Activated CD4-positive, alpha-beta T cell treated with anti-CD3 and anti-CD28 coated beads for 24 hours (primary cell): Measurements from ENCODE around the gene ZNF143.

Source experiments
- DNase-seq, 2 donors: peaks; one replicate each; pipeline ENCODE4 v3.0.0-alpha.2; 2020; ENCODE audit warnings: low read depth in 2 of 2

Gene ZNF143

DNA sequence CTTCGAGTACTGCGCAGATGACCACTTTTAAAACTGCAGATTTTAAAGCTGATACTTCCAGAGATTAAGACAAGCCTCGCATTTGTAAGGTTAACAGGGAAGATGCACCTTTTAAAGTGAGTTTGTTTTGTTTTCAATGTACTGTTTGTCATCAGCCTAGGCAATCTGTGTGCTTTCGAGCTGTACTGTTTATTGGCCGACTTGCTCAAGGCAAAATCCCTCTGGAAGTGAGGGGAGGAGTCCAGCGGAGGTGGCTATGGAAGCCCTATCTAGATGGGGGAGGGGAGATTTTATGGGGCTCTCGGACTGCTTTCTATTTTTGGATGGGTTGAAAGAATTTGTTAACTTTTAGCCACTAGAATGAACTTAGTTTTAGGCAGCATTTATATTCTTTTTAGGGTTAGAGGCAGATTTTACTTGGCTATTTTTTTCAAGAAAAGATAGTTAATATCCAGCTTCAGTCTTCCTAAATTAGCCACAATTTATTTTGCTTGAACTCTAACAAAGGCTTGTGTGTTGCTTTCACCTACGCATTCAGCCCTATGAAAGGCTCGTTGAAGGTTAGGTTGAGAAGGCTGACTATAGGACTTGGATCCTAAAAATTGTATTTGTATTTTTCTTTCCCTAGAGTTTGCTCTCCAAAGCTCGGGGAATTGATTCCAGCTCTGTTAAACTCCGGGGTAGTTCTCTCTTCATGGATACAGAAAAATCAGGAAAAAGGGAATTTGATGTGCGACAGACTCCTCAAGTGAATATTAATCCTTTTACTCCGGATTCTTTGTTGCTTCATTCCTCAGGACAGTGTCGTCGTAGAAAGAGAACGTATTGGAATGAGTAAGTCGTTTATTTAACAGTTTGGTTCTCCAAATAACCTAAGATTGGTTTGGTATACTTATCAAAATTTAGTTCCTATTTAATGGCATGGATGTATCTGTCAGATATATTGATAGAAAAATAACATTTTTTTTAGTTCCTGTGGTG lies 114.7 kb downstream of the ZNF143 start:
- DNase-seq = no peak

DNA sequence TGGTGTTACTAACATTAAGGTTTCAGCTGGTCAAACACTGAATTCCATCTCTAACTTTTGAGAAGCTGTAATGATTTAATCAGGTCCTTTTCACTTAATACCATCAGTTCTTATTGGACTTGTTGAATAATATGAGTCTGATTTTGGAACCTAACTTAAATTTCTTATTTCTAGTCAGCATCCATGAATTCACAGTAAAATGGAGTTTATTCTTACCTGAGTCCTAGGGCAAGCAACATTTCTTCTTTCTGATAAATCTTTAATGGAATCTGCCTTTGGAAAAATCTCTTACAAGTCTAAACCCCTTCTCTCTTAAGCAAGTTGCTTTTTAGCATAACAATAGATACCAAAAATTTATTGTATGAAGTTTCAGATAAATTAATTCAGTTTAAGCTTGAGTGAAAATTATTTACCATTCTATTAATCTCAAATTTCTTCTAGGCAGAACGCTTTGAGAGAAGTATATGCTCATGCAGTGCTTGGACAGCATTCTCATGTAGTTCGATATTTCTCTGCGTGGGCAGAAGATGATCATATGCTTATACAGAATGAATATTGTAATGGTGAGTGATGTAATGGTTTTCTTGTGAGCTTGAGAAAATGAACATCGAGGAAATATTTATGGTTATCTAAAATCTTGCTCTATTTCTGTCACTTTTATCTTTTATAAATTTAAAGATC lies 116.0 kb downstream of the ZNF143 start:
- DNase-seq = no peak

DNA sequence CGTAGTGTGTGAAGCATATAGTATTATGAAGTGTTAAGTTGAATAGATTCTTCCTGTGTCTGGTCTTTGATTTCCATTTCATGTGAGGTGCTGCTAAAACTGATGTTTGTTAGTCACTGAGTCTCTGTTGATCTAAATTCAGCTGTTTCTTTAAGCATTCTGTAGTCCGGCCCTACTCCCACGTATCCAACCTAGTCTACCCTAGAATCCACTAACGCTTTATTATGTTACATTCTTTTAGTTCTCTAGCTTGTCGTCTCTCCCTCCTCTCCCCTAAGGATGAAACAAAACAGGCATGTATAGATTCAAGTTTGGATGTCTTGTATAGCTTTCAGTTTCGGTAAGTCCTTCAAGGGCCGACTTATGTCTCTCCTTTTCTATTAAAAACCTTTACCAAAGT lies 116.7 kb downstream of the ZNF143 start:
- no peak for DNase-seq
